HG02763 (cell line): ENCODE data around the gene CFAP46.

Experiments
- ATAC-seq: cut with Tn5 transposase; IDR thresholded peaks from one replicate; pipeline ENCODE4 v1.9.1; 2021; ENCODE audit warnings: mild to moderate bottlenecking, moderate library complexity; ENCODE audit not compliant: unreplicated experiment

CFAP46 gene

DNA sequence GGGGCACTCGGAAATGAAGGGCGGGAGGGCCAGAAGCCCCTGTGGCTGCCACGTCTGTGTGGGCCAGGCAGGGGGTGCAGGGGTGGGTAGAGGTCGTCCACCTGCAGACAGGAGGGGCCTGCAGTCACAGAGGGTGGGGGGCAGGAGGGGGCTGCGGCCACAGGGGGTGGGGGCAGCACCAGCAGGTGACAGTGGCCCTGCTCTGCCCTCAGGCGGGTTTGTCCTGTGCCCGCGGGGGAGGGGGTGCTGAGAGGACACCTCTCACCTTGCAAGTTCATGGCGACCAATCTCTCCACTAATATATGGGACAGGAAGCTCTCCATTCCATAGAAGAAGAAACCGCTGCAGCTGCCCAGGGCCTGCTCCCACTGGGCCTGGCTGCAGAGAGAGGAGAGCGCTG is 129.8 kb downstream of the CFAP46 start:
- no peak for ATAC-seq

DNA sequence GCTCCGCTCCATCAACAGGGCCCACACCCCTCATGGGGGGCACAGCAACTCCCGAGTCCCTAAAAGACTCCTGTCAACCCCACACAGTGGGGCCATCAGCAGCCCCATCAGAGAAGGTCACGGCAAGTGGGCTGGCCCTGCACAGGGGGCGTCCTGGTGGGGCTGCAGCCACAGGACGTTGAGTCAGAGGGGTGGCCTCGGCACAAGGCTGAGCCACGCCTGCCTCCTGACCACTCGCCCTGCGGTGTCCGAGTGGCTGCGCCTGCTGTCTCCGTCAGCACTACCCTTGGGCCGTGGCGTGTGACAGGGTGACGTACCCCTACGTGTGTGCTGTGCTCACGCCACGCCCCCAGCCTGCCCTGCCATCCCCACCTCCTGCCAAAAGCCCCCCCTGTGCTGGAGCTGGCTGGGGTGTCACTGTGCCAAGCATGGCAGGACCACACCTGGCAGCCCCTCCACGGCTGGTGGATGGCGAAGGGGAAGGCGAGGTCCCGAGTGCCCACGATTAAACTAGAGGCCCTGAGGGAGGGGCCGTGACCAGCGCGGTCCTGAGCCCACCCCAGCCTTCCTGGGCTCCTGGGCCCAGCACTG is 130.4 kb downstream of the CFAP46 start:
- ATAC-seq, result no peak

DNA sequence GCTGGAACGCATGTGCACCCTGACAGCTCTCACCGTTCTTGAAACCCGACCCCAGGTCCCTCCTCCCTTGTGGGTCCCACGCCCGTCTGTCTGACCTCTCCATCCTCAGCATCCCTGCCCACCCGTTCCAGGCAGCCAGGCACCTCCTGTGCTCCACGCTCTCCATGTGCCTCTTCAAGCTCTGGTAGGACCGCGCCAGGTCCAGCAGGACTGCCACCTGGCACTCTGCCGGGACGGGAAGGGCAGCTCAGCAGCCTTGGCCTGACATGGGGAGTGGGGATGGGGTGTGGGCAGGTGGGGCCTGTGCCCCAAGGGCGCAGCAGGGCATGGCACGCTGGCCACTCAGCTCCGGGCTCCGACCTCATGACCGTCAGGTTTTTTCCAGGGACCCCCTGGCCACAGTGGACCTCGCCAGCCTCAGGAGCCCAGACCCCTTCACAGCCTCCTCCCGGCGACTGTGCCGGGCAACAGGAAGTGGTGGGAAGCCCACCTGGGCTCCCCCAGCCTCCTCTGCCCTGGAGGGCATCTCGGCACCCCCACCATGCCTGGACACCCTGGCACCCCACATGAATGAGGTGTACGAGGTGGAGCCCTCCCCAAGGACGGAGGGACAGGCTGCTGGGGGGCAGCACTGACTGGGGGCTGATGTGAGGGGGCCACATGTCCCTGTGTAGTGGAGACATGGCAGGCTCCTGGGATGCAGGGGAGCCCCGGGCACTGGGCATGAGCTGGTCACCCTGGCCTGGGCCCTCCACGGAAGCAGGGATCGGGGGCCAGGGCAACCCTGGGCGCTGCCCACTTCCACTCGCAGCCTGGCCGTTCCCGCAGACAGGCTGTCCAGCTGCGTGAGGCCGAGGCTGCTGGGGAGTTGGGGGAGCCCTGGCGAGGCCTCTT is 131.3 kb downstream of the CFAP46 start:
- no peak for ATAC-seq

DNA sequence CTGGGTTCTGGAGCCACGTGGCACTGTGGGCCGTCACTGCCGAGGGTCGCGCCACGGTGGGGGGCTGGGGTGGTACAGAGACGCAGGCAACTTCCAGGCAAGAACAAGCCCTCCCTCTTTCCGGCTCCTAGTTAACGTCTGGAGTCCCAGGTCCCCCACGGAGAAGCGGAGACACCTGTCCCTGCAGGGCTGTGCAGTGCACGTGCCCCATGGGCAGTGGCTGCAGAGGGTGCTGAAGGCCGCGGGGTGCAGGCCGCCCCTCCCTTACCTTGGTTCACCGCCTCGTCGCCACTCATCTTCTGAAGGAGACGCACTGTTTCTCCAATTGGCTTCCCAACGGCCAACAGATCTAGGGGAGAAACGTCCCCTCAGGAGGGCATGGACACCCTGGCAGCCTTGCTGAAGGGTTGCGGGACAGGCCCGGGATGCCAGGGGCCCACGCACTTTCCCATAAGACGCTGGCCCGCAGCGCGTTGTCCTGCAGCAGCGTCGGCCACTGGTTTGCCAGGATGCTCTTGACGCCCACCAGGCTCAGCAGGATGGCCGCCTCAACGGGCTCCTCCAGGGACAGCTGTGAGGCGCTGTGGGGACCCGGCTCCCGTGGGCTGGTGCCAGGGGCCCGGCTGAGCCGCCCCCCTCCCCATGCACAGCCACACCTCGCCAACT is 132.1 kb downstream of the CFAP46 start:
- ATAC-seq, result no peak

DNA sequence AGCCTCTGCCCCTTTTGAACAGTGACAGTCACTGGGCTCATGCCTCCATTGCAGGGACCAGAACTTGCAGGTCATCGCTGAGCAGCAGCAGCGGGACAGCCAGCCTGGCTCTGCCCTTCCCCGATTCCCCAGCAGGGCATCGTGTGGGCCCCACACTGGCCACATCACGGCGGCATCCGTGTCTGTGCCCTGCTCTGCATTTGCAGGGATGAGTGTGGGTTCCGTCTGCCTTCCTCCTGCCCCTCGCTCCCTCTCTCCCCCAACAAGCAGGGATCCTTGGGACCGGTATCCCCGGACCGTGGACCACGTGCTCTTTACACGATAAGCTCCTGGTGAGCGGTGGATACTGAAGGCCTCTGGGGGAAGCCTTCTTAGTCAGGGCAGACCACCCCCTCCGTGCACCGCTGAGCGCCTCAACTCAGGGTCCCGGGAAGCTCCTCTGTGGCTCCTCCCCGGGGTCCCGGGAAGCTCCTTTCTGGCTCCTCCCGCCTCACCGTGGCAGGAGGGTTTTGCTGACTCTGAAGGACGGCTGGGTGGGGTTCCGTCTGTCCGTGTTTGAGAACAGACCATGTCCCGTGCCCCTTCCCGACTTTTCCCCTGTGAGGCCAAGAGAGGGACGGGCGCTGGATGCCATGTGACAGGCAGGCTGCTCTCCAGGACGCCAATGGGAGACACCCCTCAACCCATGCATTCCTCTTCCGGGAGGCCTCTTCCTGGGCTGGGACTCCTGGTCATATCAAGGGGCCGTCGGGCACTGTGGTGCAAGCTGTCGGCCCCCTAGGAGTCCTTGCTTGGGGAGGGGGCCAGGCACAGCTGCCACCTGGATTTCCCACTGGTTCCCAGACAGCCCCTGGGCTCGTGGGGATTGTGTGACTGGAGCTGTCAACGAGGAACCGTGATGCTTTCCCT is 132.9 kb downstream of the CFAP46 start:
- ATAC-seq, result no peak

DNA sequence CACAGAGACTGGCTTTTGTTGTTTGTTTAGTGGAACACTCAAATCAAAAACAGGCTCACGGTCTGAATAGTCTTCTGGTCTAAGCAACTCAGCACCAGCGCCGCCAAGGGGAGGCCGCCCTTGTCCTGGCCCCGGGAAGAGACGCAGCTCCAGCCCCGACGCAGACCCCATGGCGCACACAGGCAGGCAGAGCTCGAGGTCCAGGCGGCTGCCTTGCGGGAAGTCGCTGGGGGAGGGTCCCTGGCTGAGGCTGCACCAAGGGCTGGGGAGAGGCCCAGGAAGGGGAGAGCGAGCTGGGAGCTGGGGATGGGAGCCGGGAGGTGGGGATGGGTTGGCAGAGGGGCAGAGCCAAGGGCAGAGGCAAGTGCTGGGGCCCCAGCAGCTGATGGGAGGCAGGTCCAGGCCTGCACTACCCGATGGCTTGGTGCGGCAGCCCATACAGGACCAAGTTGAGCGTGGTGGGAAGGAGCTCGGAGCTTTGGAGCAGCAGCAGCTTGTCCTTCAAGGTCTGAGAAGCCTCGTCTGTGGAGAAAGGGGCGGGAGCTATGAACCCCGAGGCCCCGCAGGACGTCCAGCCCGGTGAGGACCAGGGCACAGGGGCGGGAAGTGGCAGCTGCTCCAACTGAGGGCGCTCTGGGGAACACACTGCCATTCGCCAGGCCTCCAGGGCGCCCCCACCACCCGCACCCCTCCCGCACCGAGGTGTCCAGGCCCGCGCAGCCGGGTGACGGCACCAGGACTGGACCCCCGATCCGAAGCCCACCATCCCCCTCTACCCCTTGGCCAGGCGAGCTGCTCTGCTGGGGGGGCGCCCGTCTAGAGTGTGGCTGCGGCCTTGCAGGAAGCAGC is 133.8 kb downstream of the CFAP46 start:
- no peak for ATAC-seq

DNA sequence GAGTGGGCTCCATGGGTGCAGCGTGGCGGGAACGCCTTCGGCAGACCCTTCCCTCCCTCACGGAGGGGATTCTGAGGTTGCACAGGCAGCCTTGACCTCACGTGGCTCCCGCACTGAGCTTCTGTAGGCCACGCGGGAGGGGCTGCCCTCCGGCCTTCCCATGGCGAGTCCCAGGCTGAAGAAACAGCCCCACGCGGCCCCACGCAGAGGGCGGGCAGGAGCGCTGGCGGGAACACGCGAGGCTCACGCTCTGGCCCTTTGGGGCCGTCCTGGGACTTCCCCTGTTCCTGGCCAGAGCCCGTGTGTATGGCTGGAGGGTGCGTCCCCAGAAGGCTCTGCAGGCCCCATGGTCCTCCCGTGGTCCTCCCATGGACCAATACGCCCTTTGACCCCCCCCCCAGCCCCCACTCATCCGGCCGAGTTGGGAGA is 134.7 kb downstream of the CFAP46 start:
- no peak for ATAC-seq

DNA sequence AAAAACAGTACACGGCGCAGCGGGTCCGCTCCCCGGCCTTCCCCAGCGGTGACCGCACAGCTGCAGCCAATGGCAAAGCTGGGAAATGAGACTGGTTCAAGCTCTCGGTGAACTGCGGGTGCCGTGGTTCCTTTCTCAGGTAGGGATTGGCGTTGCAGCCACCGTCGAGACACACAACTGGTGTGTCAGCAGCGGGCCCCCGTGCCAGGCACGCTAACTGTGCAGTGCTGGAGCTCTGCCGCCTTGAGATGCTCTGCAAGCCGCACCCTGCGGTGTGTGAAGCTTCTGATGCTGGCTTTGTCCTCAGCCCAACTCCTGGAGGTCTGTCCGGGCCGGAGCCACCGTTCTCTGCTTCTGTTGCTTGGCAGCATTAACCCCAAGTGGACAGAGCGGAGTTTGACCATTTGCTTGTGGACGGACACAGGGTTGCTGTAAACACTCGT is 135.8 kb downstream of the CFAP46 start:
- no peak for ATAC-seq

DNA sequence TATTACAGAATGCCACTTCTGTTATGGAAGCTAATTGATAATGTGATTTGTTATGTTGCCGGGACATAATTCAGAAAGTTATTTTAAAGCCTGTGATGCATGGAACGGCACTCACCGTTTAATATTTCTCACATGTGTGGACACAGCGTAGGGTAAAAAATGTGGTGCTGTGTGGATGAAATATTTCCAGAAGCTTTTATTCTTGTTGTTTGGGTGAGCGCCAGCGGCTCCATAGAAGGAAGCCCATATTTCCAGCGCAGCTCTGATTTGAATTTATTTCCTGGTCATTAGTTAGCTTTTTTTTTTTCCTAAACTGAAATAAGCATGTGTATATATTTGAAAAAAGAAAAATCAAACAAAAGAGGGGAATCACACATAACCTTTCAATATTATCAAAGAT is 136.3 kb downstream of the CFAP46 start:
- ATAC-seq, result no peak

DNA sequence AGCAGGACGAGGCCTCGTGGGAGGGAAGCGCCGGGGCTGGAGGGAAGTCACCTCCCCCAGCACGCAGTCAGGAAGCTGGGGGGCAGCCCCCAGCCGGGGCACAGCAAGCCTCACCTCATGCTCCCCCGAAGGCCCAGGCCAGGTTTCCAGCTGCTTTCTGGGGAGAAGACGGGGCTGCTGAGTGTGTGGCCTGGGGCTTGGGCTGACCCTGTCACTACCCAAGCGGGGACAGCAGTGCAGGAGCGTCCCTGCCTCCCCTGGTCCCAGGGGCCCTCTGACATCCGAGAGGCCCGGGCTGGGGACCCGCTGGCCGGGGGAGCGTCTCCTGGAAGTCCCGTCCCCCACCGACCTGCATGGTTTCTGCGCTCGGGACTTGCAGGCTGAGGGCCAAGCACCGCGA is 136.8 kb downstream of the CFAP46 start:
- no peak for ATAC-seq

DNA sequence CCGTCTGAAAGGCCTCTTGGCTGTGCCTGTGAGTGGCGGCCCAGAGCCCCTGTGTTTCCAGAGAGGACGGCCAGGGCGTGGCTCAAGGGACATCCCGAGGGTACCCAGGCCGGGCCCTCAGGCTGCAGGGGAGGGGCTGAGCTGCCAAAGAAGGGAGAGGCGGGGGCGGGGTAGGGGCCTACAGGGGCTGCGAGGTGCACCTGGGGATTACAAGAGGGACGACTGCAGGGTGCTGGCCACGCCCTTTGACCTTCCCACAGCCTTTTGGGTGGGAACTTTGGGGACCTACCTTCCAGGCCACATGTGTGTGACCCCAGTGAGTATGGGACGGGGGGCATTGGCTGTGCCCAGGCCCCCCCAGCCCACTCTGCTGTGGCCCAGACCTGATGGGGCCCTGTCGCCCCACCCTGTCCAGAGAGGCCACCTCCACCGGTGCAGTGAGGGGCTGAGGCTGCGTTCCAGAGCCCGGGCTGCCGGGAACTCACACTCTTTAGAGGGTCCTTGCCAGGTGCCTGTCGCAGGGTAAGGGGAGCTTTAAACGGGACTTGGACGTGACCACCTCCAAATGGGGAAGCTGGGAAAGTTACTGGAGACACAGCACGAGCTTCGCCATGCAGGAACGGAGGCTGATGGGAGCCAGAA is 137.5 kb downstream of the CFAP46 start:
- ATAC-seq, result no peak

DNA sequence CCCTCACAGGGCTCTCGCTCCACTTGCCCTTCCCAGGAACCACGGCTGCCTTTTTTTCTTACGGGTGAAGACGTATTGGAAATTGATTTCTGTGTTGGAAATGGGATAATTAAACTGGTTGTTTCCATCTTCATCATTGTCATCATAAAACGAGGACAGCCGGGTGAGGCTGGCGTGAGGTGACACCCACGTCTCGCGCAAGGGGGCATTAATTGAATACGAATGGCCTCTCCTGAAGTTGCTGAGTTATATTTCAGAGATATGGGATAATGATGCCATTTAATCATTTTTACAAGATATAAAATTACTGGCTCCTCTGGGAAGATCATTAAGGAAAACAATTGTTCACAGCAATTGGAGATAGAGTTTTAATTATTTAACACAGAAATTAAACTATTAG is 138.1 kb downstream of the CFAP46 start:
- no peak for ATAC-seq

DNA sequence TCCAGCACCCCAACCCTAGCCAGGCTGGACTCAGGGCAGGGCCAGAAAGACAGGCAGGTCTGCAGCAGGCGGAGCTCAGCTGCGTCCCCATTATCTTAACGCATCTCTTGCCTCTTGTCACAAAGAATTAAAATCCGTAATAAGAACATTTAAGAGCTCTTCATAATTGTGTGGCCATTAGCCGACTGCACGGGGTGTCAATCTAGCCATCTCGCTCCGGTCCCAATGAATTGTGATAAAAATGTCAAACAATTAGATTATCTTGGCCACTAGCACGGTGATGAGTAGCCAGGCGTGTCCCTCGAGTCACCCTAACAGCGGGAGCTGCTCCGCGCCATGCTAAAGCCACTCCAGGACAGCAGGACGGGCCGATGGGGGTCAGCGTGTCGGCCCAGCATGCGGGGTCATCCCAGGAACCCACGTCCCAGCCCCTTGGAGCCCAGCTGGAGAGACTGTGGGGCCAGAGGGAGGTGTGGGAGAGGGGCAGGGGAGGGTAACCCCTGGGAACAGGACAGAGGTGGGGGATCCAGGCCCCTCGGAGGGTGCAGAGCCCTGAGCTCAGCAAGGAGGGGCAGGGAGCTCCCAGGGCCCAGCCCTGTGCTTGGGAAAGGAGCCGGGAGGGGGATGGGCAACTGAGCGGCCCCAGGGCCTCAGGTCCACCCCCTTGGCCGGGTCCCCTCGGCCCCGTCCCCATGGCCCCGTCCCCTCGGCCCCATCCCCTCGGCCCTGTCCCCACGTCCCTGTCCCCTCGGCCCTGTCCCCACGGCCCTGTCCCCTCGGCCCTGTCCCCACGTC is 138.8 kb downstream of the CFAP46 start:
- no peak for ATAC-seq

DNA sequence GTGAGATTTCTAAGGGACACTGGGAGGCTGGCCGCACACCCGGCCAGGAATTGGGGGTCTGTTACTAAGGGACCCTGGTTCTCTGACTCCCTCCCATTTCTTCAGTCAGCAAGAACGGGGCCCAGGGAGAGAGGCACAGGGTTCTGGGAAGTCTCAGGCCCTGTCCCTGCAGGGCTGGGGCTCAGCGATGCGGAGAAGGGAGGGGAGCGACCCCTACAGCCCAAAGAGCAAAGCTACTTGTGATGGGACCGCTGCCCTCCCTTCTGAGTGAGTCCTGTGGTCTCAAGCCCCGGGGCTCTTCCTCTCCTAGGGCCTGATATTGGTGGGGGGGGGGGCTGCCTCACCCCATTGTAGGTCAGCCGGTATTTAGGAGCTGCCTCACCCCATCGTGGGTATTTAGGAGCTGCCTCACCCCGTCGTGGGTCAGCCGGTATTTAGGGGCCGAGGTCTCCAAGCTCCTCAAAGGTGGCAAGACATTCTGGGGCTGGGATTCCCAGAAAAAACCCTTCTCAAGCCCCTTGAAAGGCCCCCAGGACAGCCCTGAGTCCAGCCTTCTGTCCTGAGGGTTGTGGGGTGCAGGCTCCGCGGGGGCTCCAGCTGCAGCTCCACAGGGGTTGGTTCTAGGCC is 139.6 kb downstream of the CFAP46 start:
- ATAC-seq, result no peak

DNA sequence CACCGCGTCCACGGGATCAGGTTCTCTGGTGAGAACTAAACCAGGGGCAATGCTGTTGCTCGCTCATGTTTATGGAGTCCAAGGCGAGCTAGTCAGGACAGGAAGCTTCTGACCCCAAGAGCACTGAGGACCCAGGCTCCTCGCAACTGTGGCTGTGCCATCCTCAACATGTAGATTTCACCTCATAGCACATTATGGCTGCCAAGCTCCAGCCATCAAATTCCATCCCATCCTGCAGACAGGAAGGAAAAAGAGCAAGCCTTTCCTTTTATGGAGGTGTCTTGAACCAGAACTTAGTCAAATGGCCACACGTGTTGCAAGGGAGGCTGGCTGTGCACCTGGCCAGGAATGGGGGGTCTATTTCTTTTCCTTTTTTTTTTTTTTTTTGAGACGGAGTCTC is 140.3 kb downstream of the CFAP46 start:
- no peak for ATAC-seq

DNA sequence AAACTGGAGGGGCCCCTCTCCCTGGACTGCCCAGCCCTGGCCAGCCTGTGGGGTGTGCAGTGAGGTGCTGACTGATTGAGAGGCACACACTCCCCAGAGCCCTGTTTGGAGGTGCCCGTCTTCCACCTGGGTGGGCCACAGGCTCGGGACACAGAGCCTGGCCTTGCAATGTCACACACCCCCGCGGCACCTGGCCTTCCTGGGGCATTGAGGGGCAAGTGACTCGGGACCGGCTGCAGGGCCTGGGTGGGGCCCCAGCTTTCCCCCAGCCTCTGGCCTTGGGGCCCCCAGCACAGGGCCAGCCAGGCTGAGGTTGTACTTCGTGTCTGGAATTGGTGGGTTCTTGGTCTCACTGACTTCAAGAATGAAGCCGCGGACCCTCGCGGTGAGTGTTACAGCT is 142.5 kb downstream of the CFAP46 start:
- ATAC-seq, result no peak

DNA sequence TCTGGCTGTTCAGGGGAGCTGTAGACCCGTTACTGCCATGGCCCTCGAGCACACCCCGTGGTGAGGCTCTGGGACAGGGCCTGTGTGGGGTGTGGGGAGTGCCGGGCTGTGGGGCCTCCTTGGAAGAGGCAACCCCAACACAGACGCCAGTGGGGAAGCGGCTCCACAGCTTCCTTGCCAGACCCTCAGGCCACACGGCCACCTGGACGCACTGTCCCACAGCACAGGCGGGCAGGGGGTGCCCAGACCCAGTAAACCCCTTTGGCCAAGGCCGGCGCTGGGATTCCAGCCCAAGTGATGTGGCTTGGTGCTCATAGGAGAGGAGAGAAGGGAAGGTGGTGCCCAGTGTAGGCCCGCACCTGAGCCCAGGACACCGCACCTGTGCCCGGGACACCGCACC is 143.5 kb downstream of the CFAP46 start:
- no peak for ATAC-seq

DNA sequence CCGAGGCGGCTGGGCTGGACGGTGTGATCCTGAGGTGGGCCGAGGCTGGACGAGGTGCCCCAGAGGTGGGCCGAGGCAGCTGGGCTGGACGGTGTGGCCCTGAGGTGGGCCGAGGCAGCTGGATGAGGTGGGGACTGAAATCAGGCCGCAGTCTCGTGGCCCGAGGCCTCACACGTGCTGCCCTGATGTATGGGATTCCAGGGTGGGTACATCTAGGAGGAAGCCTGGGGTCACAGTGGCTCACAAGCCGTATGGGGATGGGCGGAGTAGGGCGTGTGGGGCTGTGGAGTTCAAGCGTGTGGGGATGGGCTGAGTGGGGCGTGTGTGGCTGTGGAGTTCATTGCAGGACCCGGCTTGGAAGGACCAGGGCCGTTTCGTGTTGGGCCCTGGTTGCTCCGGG is 144.0 kb downstream of the CFAP46 start:
- no peak for ATAC-seq
